GM12865 (cell line): ENCODE results near the gene SAAL1.
A peak's percentile ranks its signal among the peaks of the same experiment; 100 is the strongest.

Experiments used
- DNase-seq: peaks from one replicate; pipeline ENCODE4 v3.0.0; 2010; ENCODE audit warnings: low read depth
- H3K4me3 ChIP-seq: 2 replicates; pipeline ENCODE4 v1.5.1; 2011; ENCODE audit warnings: mild to moderate bottlenecking, low read depth, low read length, control low read depth
- CTCF ChIP-seq: IDR thresholded peaks from 2 replicates; pipeline ENCODE4 v1.5.1; 2011; ENCODE audit warnings: low read length, control low read depth, low read depth, inconsistent platforms; ENCODE audit not compliant: insufficient read depth; ENCODE audit errors: missing control alignments

SAAL1 gene

GRCh38 chr11:18056561-18057181, 49.2 kb downstream of the SAAL1 start:
- DNase-seq = peak; percentile 7
- H3K4me3 ChIP-seq = no peak overlapping the region
- no peak for TF ChIP-seq CTCF

GRCh38 chr11:18054511-18055103, 51.3 kb downstream of the SAAL1 start:
- no peak for TF ChIP-seq CTCF
- DNase-seq = no peak
- no peak overlapping the region for H3K4me3 ChIP-seq

GRCh38 chr11:18050848-18051247, 55.0 kb downstream of the SAAL1 start:
- DNase-seq = no peak
- TF ChIP-seq CTCF = no peak
- H3K4me3 ChIP-seq = no peak overlapping the region

GRCh38 chr11:18046116-18046777, 59.6 kb downstream of the SAAL1 start, which contains the start of gene TPH1:
TSS of gene TPH1 (minus strand) at chr11:18046269. CDS start at chr11:18040762, 5,507 bp downstream.
- DNase-seq = no peak
- TF ChIP-seq CTCF = no peak
- no peak within 1 kb of the TSS for H3K4me3 ChIP-seq

- no peak for TF ChIP-seq CTCF
- H3K4me3 ChIP-seq = no peak overlapping the region
- no peak for DNase-seq
Observed at GRCh38 chr11:18036456-18036855, 69.4 kb downstream of the SAAL1 start.
